Stimulated activated CD4-positive, alpha-beta T cell treated with anti-CD3 and anti-CD28 coated beads, TNF-alpha, amount 100 ng/mL, for 1 hour (primary cell): ENCODE results near the gene ATP11C.
"Not testable (repeated sequence)": the region's sequence is repeated elsewhere in the genome, so short reads cannot be mapped to it uniquely, and the experiment has no call there.

ENCODE experiments used
- DNase-seq, 3 donors: peaks; one replicate each; pipeline ENCODE4 v3.0.0-alpha.2; 2020; ENCODE audit warnings: low read depth in 3 of 3, low spot score in 1 of 3

Gene ATP11C

GRCh38 chrX:139932901-139933796 lies at the start of gene ATP11C:
TSS of gene ATP11C (minus strand) at chrX:139933053. CDS start at chrX:139932042, 1,011 bp downstream.
- peak; percentile 46 to 73 (median 69) for DNase-seq

GRCh38 chrX:139974471-139974870 lies 41.6 kb upstream of the ATP11C start:
- DNase-seq = no peak

DNA sequence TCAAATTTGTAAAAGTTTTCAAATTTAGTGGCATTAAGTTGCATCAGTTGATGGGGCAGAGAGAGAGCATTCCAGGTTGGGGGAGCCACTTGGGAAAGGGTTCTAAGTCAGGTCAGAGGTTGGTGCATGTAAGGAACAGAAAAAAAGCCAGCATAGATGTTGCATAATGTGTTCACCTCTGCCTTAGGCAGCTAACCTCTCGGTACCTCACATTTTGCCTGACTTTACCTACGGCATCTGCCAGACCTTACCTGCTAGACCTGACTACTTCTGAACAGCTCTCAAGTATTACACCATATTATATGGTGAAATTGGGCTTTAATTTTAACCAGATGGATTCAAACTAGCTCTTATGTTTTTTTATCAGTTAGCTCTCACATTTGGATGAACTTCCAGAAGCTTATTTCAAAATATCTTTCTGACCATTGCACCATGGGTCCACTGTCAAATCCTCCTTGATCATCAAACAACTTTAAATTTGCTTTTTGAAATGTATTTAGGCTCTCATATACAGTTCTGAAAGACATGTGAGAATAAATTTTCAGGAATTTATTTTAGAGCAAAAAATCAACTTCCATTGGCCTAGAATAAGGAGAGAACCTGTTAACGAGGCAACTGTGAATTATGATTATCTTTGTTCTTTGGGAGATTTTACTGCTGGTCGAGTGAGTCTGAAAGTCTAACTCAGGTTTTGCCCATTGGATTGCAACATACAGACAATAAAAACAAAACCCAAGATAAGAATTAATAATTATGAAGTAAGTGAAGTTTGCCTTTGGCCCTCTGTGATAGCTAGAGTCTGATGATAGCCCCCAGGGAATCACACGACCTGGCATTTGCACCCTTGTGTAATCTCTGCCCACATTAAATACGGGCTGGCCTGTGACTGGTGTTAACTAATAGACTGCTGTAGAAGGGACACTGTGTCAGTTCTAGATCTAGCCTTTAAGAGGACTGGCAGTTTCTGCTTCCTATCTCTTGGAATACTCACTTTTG lies 40.1 kb upstream of the ATP11C start:
- DNase-seq = no peak

DNA sequence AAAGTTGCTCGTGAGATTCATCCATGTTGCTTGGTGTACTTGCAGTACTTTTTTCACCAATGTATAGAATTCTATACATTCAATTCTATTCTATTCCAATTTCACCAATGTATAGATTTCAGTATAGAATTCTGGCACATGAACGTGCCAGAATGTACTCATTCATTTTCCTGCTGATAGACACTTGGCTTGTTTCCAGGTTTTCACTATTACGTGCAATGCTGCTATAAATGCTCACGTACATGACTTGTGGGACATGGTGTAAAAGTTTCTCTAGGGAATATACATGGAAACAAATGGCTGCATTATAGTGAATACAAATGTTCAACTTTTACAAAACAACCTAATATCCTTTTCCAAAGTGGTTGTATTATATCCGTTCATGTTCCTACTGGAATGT lies 39.3 kb upstream of the ATP11C start:
- DNase-seq = no peak

- no peak for DNase-seq
Observed at GRCh38 chrX:139971394-139971749, 38.5 kb upstream of the ATP11C start.

- DNase-seq = no peak
Observed at GRCh38 chrX:139969286-139969685, 36.4 kb upstream of the ATP11C start.

DNA sequence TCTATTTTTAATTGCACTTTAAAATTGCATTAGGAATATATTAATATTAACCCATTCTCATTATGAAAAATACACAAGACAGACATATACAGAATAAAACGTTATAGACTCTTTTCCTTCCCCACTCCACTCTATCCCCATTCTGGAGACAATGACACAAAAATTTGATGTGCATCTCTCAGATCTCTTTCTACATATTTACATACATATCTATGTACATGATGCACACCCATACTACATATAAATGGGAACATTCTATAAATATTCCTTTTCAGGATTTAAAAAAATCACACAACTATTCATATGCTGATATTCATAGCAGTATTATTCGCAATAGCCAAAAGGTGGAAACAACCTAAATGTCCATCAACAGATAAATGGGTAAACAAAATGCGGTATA lies 34.9 kb upstream of the ATP11C start:
- DNase-seq = no peak

DNA sequence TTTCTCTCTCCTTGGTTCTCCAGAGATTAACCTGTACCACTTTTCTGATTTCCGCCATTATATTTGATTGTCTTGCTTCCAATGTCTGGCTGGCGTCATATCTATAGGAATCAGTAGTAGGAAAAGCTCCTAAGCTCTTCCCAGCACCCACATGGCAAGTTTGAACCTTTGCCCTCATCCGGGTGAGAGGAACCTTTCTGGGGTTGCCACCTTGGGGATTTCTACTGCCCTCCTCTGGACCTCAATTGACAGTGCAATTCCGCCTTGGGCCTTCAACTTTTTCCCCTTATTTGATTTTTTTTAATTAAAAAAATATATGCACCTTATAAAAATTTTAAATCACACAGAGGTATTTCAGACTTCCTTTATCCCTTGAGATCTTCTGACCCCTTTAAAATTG lies 34.4 kb upstream of the ATP11C start:
- no peak for DNase-seq

GRCh38 chrX:139966159-139966558 lies 33.3 kb upstream of the ATP11C start:
- DNase-seq = not testable (repeated sequence)

DNA sequence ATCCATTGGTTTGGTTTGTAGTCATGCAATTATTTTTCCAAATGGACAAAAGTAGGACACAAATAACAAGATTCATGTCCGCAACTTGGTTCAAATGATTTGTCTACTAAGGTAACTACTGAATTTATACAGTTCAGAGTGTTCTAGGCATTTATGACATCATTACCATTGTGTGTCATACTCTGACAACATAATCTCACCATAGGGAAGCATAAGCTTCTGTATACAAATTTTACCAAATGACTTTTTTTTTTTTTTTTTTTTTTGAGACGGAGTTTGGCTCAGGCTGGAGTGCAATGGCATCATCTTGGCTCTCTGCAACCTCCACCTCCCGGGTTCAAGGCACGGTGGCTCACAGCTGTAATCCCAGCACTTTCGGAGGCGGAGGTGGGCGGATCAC lies 32.6 kb upstream of the ATP11C start, which contains the start of gene CXorf66:
Gene CXorf66, minus strand, starts transcription at position 101 of the 400 bp plus-strand sequence. Its CDS starts 25 bp downstream, at position 76.
- DNase-seq = no peak

DNA sequence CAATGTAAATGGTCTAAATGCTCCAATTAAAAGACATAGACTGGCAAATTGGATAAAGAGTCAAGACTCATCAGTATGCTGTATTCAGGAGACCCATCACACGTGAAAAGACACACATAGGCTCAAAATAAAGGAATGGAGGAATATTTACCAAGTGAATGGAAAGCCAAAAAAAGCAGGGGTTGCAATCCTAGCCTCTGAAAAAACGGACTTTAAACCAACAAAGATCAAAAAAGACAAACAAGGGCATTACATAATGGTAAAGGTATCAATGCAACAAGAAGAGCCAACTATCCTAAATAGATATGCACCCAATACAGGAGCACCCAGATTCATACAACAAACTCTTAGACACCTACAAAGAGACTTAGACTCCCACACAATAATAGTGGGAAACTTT lies 28.2 kb upstream of the ATP11C start:
- not testable (repeated sequence) for DNase-seq

- DNase-seq = no peak
Observed at GRCh38 chrX:139949703-139950102, 16.9 kb upstream of the ATP11C start.

GRCh38 chrX:139945075-139945474 lies 12.2 kb upstream of the ATP11C start:
- DNase-seq = no peak

DNA sequence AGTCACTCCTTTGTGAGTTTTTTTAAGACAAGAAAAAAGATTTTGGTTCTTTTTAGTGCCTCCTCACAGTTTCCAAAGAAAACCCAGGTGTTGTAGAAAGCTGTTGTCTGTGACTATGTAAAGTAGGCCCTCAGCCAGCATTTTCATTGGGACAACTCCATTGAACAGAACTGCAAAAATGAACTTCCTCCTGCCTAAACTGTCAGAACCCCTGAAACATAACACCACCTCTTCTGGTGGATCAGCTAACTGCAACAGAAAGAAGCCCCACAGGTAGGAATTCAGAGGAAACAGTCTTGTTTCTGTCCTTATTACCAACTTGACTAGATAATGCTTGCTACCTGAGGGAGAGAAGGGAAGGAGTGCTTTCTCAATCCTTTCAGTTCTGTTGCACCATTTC lies 3.4 kb upstream of the ATP11C start:
- DNase-seq = no peak

- DNase-seq = no peak
Observed at GRCh38 chrX:139933904-139934303, 1.1 kb upstream of the ATP11C start.

- DNase-seq = peak in 2 of 3 donors; percentile 13 to 17
Observed at GRCh38 chrX:139932073-139932900, 566 bp downstream of the ATP11C start.

- no peak for DNase-seq
Observed at GRCh38 chrX:139931646-139932072, 1.2 kb downstream of the ATP11C start.

- DNase-seq = peak in 1 of 3 donors; percentile 7
Observed at GRCh38 chrX:139930916-139931645, 1.8 kb downstream of the ATP11C start.

DNA sequence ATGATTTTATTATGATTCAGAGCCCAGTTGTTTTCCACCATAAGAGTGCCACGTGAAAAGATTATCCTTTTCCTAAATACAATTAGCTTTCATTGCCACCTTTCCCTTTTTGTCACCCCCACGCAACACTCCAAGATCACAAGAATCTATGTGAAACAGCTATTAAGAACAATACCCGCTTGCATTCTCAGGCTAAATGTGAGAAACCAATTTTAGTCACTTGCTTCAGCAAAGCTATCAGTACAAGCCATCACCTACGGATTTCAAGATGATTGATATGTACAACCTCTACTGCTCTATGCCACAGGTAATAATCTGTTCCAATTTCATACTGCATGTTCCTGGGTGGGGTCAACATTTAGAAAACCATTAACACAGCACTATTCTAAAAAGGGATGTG lies 2.5 kb downstream of the ATP11C start:
- no peak for DNase-seq

- no peak for DNase-seq
Observed at GRCh38 chrX:139929876-139930275, 3.0 kb downstream of the ATP11C start.
